Measurements from ENCODE around the gene TENM4.
A peak's percentile ranks its signal among the peaks of the same experiment; 100 is the strongest.

The TENM4 gene

GRCh38 chr11:79440571-79441460 lies at the start of gene TENM4:
Gene TENM4, minus strand, starts transcription at chr11:79441030. Its CDS starts 371,086 bp downstream, at chr11:79069944.
- DNase-seq: peak; percentile 31

- DNase-seq: no peak
Observed at GRCh38 chr11:79488286-79488685, 47.5 kb upstream of the TENM4 start.

- no peak for DNase-seq
Observed at GRCh38 chr11:79487412-79487811, 46.6 kb upstream of the TENM4 start.

- no peak for DNase-seq
Observed at GRCh38 chr11:79486242-79486984, 45.6 kb upstream of the TENM4 start.

GRCh38 chr11:79485694-79486093 lies 44.9 kb upstream of the TENM4 start:
- no peak for DNase-seq

GRCh38 chr11:79484872-79485271 lies 44.0 kb upstream of the TENM4 start:
- DNase-seq: no peak

GRCh38 chr11:79482800-79483199 lies 42.0 kb upstream of the TENM4 start:
- DNase-seq: no peak

GRCh38 chr11:79481795-79482194 lies 41.0 kb upstream of the TENM4 start:
- no peak for DNase-seq

- DNase-seq: no peak
Observed at GRCh38 chr11:79480864-79481263, 40.0 kb upstream of the TENM4 start.

- no peak for DNase-seq
Observed at GRCh38 chr11:79472819-79473529, 32.1 kb upstream of the TENM4 start.

- DNase-seq: no peak
Observed at GRCh38 chr11:79471071-79471844, 30.4 kb upstream of the TENM4 start.

GRCh38 chr11:79470161-79470560 lies 29.3 kb upstream of the TENM4 start:
- no peak for DNase-seq

- no peak for DNase-seq
Observed at GRCh38 chr11:79467761-79468160, 26.9 kb upstream of the TENM4 start.

GRCh38 chr11:79466411-79466810 lies 25.6 kb upstream of the TENM4 start:
- DNase-seq: no peak

- DNase-seq: no peak
Observed at GRCh38 chr11:79465160-79465559, 24.3 kb upstream of the TENM4 start.

GRCh38 chr11:79461666-79462645 lies 21.1 kb upstream of the TENM4 start:
- DNase-seq: no peak

GRCh38 chr11:79461144-79461543 lies 20.3 kb upstream of the TENM4 start:
- DNase-seq: peak; percentile 35

- DNase-seq: no peak
Observed at GRCh38 chr11:79458709-79459108, 17.9 kb upstream of the TENM4 start.

GRCh38 chr11:79456501-79456900 lies 15.7 kb upstream of the TENM4 start:
- DNase-seq: no peak

GRCh38 chr11:79453617-79454016 lies 12.8 kb upstream of the TENM4 start:
- DNase-seq: no peak

GRCh38 chr11:79449040-79449439 lies 8.2 kb upstream of the TENM4 start:
- no peak for DNase-seq

Data from NCI-H1694 (cell line).